ENCODE measurements around the gene TOX2.

TOX2 gene

GRCh38 chr20:43955750-43956191, 41.1 kb downstream of the TOX2 start:
- TF ChIP-seq CTCF (IDR thresholded peaks at IDR 0.05), result no peak

GRCh38 chr20:43957392-43957791, 42.7 kb downstream of the TOX2 start:
- TF ChIP-seq CTCF (IDR thresholded peaks at IDR 0.05), result no peak

DNA sequence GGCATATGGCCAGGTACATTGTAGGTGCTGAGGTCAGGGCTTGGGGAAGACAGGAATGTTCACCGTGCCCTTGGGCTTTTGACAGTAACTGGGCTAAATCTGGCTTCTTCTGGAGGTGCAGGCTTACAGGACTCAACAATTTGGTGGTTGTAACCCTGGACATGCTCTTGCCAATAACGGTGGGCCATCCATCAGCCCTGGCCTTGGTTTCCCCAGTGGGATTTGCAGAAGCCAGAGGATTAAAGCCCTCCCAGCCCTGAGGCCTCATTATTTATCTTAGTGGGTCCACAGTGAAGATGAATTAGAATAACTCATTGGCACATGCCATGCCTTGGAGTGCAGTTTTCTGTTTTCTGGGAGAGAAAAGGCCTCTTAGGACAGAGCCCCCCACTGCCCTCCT, 44.0 kb downstream of the TOX2 start:
- no peak for TF ChIP-seq CTCF (IDR thresholded peaks at IDR 0.05)

GRCh38 chr20:43959079-43959919, 44.6 kb downstream of the TOX2 start:
- no peak for TF ChIP-seq CTCF (IDR thresholded peaks at IDR 0.05)

DNA sequence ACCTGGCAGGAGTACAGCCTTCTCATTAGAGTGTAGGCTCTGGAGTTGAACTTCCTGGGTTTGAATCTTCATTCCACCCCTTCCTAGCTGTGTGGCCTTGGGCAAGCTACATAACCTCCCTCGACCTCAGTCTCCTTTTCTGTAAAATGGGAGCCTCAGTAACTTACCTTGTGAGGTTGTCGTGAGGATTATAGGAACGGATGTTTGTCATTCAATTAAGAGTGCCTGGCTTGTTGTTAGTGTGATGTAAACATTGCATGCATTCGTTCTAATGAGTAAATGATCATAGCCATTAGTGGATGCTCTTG, 45.2 kb downstream of the TOX2 start:
- TF ChIP-seq CTCF (IDR thresholded peaks at IDR 0.05), result no peak

- no peak for TF ChIP-seq CTCF (IDR thresholded peaks at IDR 0.05)
These were observed 45.6 kb downstream of the TOX2 start for GRCh38 chr20:43960231-43960630.

GRCh38 chr20:43961116-43961515, 46.5 kb downstream of the TOX2 start:
- no peak for TF ChIP-seq CTCF (IDR thresholded peaks at IDR 0.05)

All from LNCAP (cell line).